SK-N-SH (cell line): ENCODE data around the gene KCNC2. TPM values are rescaled to one million over a fixed set of nuclear protein-coding genes. Genes with fewer than 3 reads are reported as not detected.

Experiments
- CTCF ChIA-PET: fragments of 300-600, 350-600 bp; formaldehyde crosslinking; extraction: SDS; loops from one replicate; lab custom pipeline; 2021; lab: Yijun Ruan, JAX
- POLR2A ChIA-PET: fragments of 350-600 bp; sonication (Branson Sonifier 250); formaldehyde crosslinking; extraction: SDS; loops from one replicate; lab custom pipeline; 2020; ENCODE audit warnings: antibody characterized with exemption, inconsistent platforms; lab: Yijun Ruan, JAX
- DNase-seq: peaks from one replicate; pipeline ENCODE4 v3.0.0; 2012
- H2AFZ ChIP-seq: fragments of 200-600 bp; sonication (generic); 2 replicates; pipeline ENCODE4 v1.8.1; 2016; ENCODE audit warnings: antibody characterized with exemption, mild to moderate bottlenecking, low read depth
- H3F3A ChIP-seq: fragments of 200-600 bp; sonication (generic); replicated peaks from 2 replicates; pipeline ENCODE3; 2016; ENCODE audit warnings: antibody characterized with exemption, mild to moderate bottlenecking; ENCODE audit not compliant: insufficient read depth
- H3K27ac ChIP-seq, 2 experiments: fragments of 200-500 bp in 1 of 2; fragments of 200-600 bp in 1 of 2; sonication (Bioruptor generic) in 1 of 2; sonication (generic), shearing (Covaris generic) in 1 of 2; 2 replicates each; pipeline versions ENCODE4 v1.5.1 to v1.6.1; 2014 to 2016; ENCODE audit warnings: low read depth in 2 of 2, inconsistent platforms in 1 of 2, low read length in 1 of 2, mild to moderate bottlenecking in 1 of 2, mixed read lengths in 1 of 2
- H3K27me3 ChIP-seq: fragments of 200-600 bp; sonication (generic), shearing (Covaris generic); 2 replicates; pipeline ENCODE4 v1.6.1; 2016; ENCODE audit warnings: mixed run types; ENCODE audit not compliant: insufficient read depth
- H3K36me3 ChIP-seq, 2 experiments: fragments of 200-500 bp in 1 of 2; fragments of 200-600 bp in 1 of 2; sonication (Bioruptor generic) in 1 of 2; sonication (generic) in 1 of 2; replicated peaks in 1 of 2; 2 replicates each; pipeline versions ENCODE3 to v1.5.1; 2014 to 2016; ENCODE audit warnings: low read length in 1 of 2, mild to moderate bottlenecking in 1 of 2; ENCODE audit not compliant: insufficient read depth in 2 of 2, control insufficient read depth in 1 of 2
- H3K4me1 ChIP-seq, 2 experiments: fragments of 200-500 bp in 1 of 2; fragments of 200-600 bp in 1 of 2; sonication (Bioruptor generic) in 1 of 2; sonication (generic), shearing (Covaris generic) in 1 of 2; 2 replicates each; pipeline versions ENCODE4 v1.5.1 to v1.6.1; 2014 to 2016; ENCODE audit warnings: low read depth in 1 of 2, low read length in 1 of 2, mixed run types in 1 of 2; ENCODE audit not compliant: insufficient read depth in 2 of 2, control insufficient read depth in 1 of 2
- H3K4me2 ChIP-seq: fragments of 200-600 bp; sonication (generic), shearing (Covaris generic); 2 replicates; pipeline ENCODE4 v1.6.1; 2017; ENCODE audit warnings: mixed run types
- H3K4me3 ChIP-seq, 2 experiments: fragments of 200-500 bp in 1 of 2; fragments of 200-600 bp in 1 of 2; sonication (Bioruptor generic) in 1 of 2; sonication (generic), shearing (Covaris generic) in 1 of 2; 2 replicates each; pipeline versions ENCODE4 v1.5.1 to v1.8.1; 2014 to 2016; ENCODE audit warnings: low read depth in 2 of 2, inconsistent platforms in 1 of 2, low read length in 1 of 2, mild to moderate bottlenecking in 1 of 2, mixed read lengths in 1 of 2, moderate library complexity in 1 of 2
- H3K79me2 ChIP-seq: fragments of 200-600 bp; sonication (generic); 2 replicates; pipeline ENCODE4 v1.8.1; 2017; ENCODE audit warnings: mild to moderate bottlenecking; ENCODE audit not compliant: insufficient read depth
- H3K9ac ChIP-seq: fragments of 200-600 bp; sonication (generic); 2 replicates; pipeline ENCODE4 v1.6.1; 2017; ENCODE audit warnings: mixed run types
- H3K9me2 ChIP-seq: fragments of 200-600 bp; sonication (generic); 2 replicates; pipeline ENCODE4 v1.6.1; 2017; ENCODE audit warnings: mixed run types
- H3K9me3 ChIP-seq: fragments of 200-600 bp; sonication (generic); 2 replicates; pipeline ENCODE4 v1.6.1; 2017; ENCODE audit warnings: mixed run types, mild to moderate bottlenecking, moderate library complexity
- H4K20me1 ChIP-seq: fragments of 200-600 bp; sonication (generic); 2 replicates; pipeline ENCODE4 v1.6.1; 2017; ENCODE audit warnings: mild to moderate bottlenecking, mixed run types; ENCODE audit not compliant: insufficient read depth
- EP300 ChIP-seq, 2 experiments: IDR thresholded peaks; 2 replicates each; pipeline versions ENCODE4 v1.4.0 to v1.6.1; 2012; ENCODE audit warnings: borderline replicate concordance in 1 of 2, low read depth in 1 of 2, low read length in 1 of 2
- EZH2phosphoT487 ChIP-seq: fragments of 200-600 bp; sonication (generic); IDR thresholded peaks from 2 replicates; pipeline ENCODE4 v1.6.1; 2017; ENCODE audit warnings: low read depth, mixed run types, mild to moderate bottlenecking, antibody characterized with exemption, moderate library complexity, borderline replicate concordance
- FOSL2 ChIP-seq: IDR thresholded peaks from 2 replicates; pipeline ENCODE4 v1.4.0; 2012; ENCODE audit warnings: low read depth, mild to moderate bottlenecking, moderate library complexity, borderline replicate concordance
- FOXM1 ChIP-seq: IDR thresholded peaks from 2 replicates; pipeline ENCODE4 v1.4.0; 2012; ENCODE audit warnings: low read depth, mild to moderate bottlenecking
- IRF3 ChIP-seq: fragments of 150-350 bp; IDR thresholded peaks from 2 replicates; pipeline ENCODE4 v1.6.1; 2016; ENCODE audit warnings: mild to moderate bottlenecking, low read depth, low read length
- JUND ChIP-seq: IDR thresholded peaks from 2 replicates; pipeline ENCODE4 v1.4.0; 2012
- MAX ChIP-seq: IDR thresholded peaks from 2 replicates; pipeline ENCODE4 v1.4.0; 2012; ENCODE audit warnings: low read depth
- MEF2A ChIP-seq: IDR thresholded peaks from 2 replicates; pipeline ENCODE4 v1.4.0; 2012; ENCODE audit warnings: low read depth, borderline replicate concordance
- NRF1 ChIP-seq: IDR thresholded peaks from 2 replicates; pipeline ENCODE4 v1.6.1; 2012; ENCODE audit warnings: low read depth, mild to moderate bottlenecking, low read length
- POLR2AphosphoS5 ChIP-seq: IDR thresholded peaks from 2 replicates; pipeline ENCODE4 v1.6.1; 2012; ENCODE audit warnings: low read depth, low read length
- RAD21 ChIP-seq: IDR thresholded peaks from 2 replicates; pipeline ENCODE4 v1.6.1; 2012; ENCODE audit warnings: mild to moderate bottlenecking, low read length
- RCOR1 ChIP-seq: fragments of 150-350 bp; IDR thresholded peaks from 2 replicates; pipeline ENCODE4 v1.6.1; 2017; ENCODE audit warnings: antibody characterized with exemption, low read length
- RXRA ChIP-seq: IDR thresholded peaks from 2 replicates; pipeline ENCODE4 v1.4.0; 2012; ENCODE audit warnings: low read depth, mild to moderate bottlenecking, borderline replicate concordance
- TAF1 ChIP-seq: IDR thresholded peaks from 2 replicates; pipeline ENCODE4 v1.6.1; 2012; ENCODE audit warnings: low read depth, mild to moderate bottlenecking, low read length, moderate library complexity, borderline replicate concordance
- TCF12 ChIP-seq: IDR thresholded peaks from 2 replicates; pipeline ENCODE4 v1.4.0; 2012
- TEAD4 ChIP-seq: IDR thresholded peaks from 2 replicates; pipeline ENCODE4 v1.4.0; 2012; ENCODE audit warnings: mild to moderate bottlenecking, borderline replicate concordance; ENCODE audit not compliant: insufficient read depth
- USF1 ChIP-seq: IDR thresholded peaks from 2 replicates; pipeline ENCODE4 v1.4.0; 2012; ENCODE audit warnings: low read depth, borderline replicate concordance
- YY1 ChIP-seq: IDR thresholded peaks from 2 replicates; pipeline ENCODE4 v1.4.0; 2012; ENCODE audit warnings: low read depth, mild to moderate bottlenecking
- polyA plus RNA-seq, 3 experiments: library from polyadenylated mRNA; depleted of rRNA; stranded (reverse); fragments of >200 nt; gene quantifications; 2 replicates each; pipeline ENCODE4 v1.2.3, GENCODE V29; 2012
- TF ChIP-seq, protein P1 (sequence below): IDR thresholded peaks from 2 replicates; pipeline ENCODE4; 2012
- TF ChIP-seq, protein P2 (sequence below): fragments of 200-600 bp; sonication (generic); IDR thresholded peaks from 2 replicates; pipeline ENCODE4 v1.6.1; 2017; ENCODE audit warnings: antibody characterized with exemption, mild to moderate bottlenecking, moderate library complexity

KCNC2 gene
- polyA plus RNA-seq, 1 of the 3 experiments (the other 2 are of a cell fraction), result not detected

GRCh38 chr12:75205558-75205957 is 4.1 kb downstream of the KCNC2 start (continued):
- TF ChIP-seq, protein P1, sequence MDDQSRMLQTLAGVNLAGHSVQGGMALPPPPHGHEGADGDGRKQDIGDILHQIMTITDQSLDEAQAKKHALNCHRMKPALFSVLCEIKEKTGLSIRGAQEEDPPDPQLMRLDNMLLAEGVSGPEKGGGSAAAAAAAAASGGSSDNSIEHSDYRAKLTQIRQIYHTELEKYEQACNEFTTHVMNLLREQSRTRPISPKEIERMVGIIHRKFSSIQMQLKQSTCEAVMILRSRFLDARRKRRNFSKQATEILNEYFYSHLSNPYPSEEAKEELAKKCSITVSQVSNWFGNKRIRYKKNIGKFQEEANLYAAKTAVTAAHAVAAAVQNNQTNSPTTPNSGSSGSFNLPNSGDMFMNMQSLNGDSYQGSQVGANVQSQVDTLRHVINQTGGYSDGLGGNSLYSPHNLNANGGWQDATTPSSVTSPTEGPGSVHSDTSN, result no peak
- TF ChIP-seq YY1, result no peak
- no peak for TF ChIP-seq MEF2A

- no peaks in the 10 kb centered on the region for H4K20me1 ChIP-seq
- CTCF ChIA-PET, result no interaction called here
- H3K4me3 ChIP-seq, result no peak overlapping the region
- no peaks in the 10 kb centered on the region for H3K9me2 ChIP-seq
- no peak overlapping the region for H3K4me2 ChIP-seq
- H3K9ac ChIP-seq, result no peak overlapping the region
- POLR2A ChIA-PET, result no interaction called here
- H3K36me3 ChIP-seq, result no peaks in the 10 kb centered on the region
- no peak for DNase-seq
- H3K9me3 ChIP-seq, result no peaks in the 10 kb centered on the region
- TF ChIP-seq TEAD4 (no peak), TAF1 (no peak), EZH2phosphoT487 (no peak), FOSL2 (no peak), RXRA (no peak), RAD21 (no peak), EP300 (IDR thresholded peaks at IDR 0.05; ENCODE audit: borderline replicate concordance in 1 of 2, low read depth in 1 of 2, low read length in 1 of 2) (no peak), USF1 (no peak), NRF1 (no peak), POLR2AphosphoS5 (no peak), IRF3 (no peak), RCOR1 (no peak), MAX (no peak), FOXM1 (no peak), MEF2A (no peak), TCF12 (no peak), JUND (no peak)
- TF ChIP-seq, protein P2, sequence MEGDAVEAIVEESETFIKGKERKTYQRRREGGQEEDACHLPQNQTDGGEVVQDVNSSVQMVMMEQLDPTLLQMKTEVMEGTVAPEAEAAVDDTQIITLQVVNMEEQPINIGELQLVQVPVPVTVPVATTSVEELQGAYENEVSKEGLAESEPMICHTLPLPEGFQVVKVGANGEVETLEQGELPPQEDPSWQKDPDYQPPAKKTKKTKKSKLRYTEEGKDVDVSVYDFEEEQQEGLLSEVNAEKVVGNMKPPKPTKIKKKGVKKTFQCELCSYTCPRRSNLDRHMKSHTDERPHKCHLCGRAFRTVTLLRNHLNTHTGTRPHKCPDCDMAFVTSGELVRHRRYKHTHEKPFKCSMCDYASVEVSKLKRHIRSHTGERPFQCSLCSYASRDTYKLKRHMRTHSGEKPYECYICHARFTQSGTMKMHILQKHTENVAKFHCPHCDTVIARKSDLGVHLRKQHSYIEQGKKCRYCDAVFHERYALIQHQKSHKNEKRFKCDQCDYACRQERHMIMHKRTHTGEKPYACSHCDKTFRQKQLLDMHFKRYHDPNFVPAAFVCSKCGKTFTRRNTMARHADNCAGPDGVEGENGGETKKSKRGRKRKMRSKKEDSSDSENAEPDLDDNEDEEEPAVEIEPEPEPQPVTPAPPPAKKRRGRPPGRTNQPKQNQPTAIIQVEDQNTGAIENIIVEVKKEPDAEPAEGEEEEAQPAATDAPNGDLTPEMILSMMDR, result no peak
- no peaks in the 10 kb centered on the region for H3K79me2 ChIP-seq
- H2AFZ ChIP-seq, result no peak overlapping the region
- no peaks in the 10 kb centered on the region for H3K27me3 ChIP-seq
- no peaks in the 10 kb centered on the region for H3F3A ChIP-seq
- H3K27ac ChIP-seq, result no peak overlapping the region
- H3K4me1 ChIP-seq, result no peaks in the 10 kb centered on the region
Measured at GRCh38 chr12:75196865-75197264, 12.8 kb downstream of the KCNC2 start.
